SK-N-SH treated with all-trans-retinoic acid at 6 μM for 48 hours (cell line): ENCODE results near the gene SLC25A41.

ENCODE experiments used
- ARNTL ChIP-seq: fragments of 450-650 bp; formaldehyde crosslinking; IDR thresholded peaks from 2 replicates; pipeline ENCODE4 v1.5.0; 2020; ENCODE audit warnings: low read depth, mild to moderate bottlenecking, moderate library complexity, borderline replicate concordance
- CREB5 ChIP-seq: fragments of 250-450 bp; sonication (Bioruptor Pico); IDR thresholded peaks from 2 replicates; pipeline ENCODE4 v1.5.1; 2020; ENCODE audit warnings: low read depth, mild to moderate bottlenecking, moderate library complexity
- GLIS3 ChIP-seq: fragments of 250-450 bp; sonication (Bioruptor Pico); IDR thresholded peaks from 2 replicates; pipeline ENCODE4 v1.5.0; 2020; ENCODE audit warnings: mild to moderate bottlenecking, moderate library complexity
- PATZ1 ChIP-seq: fragments of 250-450 bp; sonication (Bioruptor Pico); IDR thresholded peaks from 2 replicates; pipeline ENCODE4 v1.8.0; 2020; ENCODE audit warnings: mild to moderate bottlenecking, moderate library complexity, borderline replicate concordance
- PPARA ChIP-seq: fragments of 250-450 bp; sonication (Bioruptor Pico); IDR thresholded peaks from 2 replicates; pipeline ENCODE4 v1.5.0; 2020; ENCODE audit warnings: mild to moderate bottlenecking, borderline replicate concordance
- ZNF565 ChIP-seq: fragments of 450-650 bp; formaldehyde crosslinking; conservative IDR thresholded peaks from 2 replicates; pipeline ENCODE4 v1.5.0; 2020; ENCODE audit warnings: low read depth, mild to moderate bottlenecking, moderate library complexity

- TF ChIP-seq PPARA (CRISPR knock-in tag) (no peak), PATZ1 (CRISPR knock-in tag) (no peak), ZNF565 (CRISPR knock-in tag) (no peak), GLIS3 (no peak), CREB5 (CRISPR knock-in tag) (no peak), ARNTL (CRISPR knock-in tag) (no peak)
These were observed 25.9 kb upstream of the SLC25A41 start, which contains the start of gene SLC25A23 for GRCh38 chr19:6459262-6460098.
